T-helper 1 cell treated with Interleukin-12 subunit alpha and Interleukin-12 subunit beta and Interleukin-4 antibody, amounts not matched to agents 30 ng/mL and 1 ng/mL, for 36 hours (primary cell): ENCODE measurements around the gene MRS2. TPM values are rescaled to one million over a fixed set of nuclear protein-coding genes. Genes with fewer than 3 reads are reported as not detected.

ENCODE experiments used
- intact Hi-C: fragments of 100-400 bp; cut with micrococcal nuclease; formaldehyde crosslinking; loops from one replicate; pipeline ENCODE4 v1.15.1; 2024
- total RNA-seq: library from RNA; stranded (reverse); gene quantifications from 2 replicates; pipeline ENCODE4 v1.2.3, GENCODE V29; 2022

Gene MRS2
- total RNA-seq, 1 donor from 2014 or later = 23.4 TPM

DNA sequence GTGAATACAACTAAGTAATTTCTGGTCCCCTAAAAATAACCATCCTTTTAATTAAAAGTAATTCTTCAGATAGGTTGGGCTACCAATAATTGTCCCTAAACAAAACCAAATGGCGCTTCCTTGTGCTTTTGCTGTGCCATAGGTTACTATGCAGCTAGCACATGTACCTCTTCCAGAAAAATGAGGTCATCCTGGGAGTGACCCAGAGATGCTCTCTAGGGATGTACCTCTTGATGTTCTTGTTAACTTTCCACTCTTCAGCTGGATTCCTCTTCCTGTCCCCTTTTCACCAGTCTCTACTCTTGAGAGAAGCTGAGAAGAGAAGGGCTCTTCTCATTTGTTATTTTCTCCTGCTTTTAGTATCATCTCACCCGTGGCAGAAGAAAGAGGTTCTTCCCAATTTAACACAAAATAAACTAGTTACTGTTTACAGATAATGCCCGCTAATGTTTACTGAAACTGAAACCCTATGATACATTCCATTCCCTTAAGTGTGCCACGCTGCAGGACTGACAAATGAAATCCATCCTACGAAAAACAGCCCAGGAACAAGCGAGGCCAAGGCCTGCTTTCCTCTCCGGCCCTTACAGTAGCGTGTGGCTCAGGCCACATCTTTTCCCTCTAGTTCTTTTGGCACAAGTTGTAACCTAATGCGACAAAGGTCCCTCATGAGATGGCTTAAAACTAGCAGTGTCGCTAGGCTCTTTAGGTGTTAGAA lies 24.2 kb downstream of the MRS2 start:
- intact Hi-C loops = no loop called here

DNA sequence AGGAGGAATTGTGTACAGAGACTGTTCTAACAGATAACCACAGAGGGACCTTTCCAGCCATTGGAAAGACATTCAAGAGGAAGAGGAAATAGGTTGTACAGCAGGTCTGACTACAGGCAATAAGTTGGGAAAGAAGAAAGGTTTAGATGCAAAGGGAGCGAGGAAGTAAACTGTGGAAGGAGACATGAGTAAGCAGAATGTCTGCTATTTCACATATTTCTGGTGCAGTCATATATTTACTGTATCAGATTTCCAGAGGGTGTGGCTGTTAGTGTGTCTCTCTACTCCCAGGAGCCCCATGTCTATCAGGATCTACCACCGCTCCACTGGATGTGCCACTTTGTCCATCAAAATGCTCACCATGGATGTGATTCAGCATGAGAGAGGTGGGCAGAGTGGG lies 25.9 kb downstream of the MRS2 start:
- intact Hi-C loops = no loop called here

- intact Hi-C loops = no loop called here
These were observed 26.4 kb downstream of the MRS2 start for GRCh38 chr6:24429146-24429545.

- intact Hi-C loops = loop anchor here (2.0 kb wide), 4 partner anchors 27 to 337 kb away; partner anchors contain the start of gene MRS2
These were observed 27.4 kb downstream of the MRS2 start for GRCh38 chr6:24430086-24430485.

GRCh38 chr6:24431045-24431451 lies 28.3 kb downstream of the MRS2 start:
- intact Hi-C loops = loop anchor here (1.0 to 2.0 kb wide), 6 partner anchors 28 to 336 kb away; partner anchors contain the start of genes ALDH5A1 and MRS2

DNA sequence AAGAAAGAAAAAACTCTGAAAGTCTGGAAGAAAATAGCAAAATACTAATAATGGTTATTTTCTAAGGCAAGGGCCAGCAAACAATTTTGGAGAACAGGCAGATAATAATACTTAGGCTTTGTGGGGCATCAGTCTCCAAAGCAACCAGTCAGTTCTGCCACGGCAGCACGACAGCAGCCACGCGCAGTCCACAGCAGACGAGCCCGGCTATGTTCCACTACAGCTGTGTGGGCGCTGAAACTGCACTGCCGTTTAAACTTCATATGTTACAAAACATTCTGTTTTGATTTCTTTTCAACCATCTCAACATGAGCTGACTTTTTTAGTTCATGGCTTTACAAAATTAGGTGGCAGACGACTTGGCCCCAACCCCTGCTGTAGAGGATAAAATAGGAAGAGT lies 29.9 kb downstream of the MRS2 start:
- intact Hi-C loops = no loop called here

GRCh38 chr6:24436979-24437378 lies 34.2 kb downstream of the MRS2 start:
- intact Hi-C loops = no loop called here

- intact Hi-C loops = no loop called here
These were observed 37.3 kb downstream of the MRS2 start for GRCh38 chr6:24439858-24440539.

DNA sequence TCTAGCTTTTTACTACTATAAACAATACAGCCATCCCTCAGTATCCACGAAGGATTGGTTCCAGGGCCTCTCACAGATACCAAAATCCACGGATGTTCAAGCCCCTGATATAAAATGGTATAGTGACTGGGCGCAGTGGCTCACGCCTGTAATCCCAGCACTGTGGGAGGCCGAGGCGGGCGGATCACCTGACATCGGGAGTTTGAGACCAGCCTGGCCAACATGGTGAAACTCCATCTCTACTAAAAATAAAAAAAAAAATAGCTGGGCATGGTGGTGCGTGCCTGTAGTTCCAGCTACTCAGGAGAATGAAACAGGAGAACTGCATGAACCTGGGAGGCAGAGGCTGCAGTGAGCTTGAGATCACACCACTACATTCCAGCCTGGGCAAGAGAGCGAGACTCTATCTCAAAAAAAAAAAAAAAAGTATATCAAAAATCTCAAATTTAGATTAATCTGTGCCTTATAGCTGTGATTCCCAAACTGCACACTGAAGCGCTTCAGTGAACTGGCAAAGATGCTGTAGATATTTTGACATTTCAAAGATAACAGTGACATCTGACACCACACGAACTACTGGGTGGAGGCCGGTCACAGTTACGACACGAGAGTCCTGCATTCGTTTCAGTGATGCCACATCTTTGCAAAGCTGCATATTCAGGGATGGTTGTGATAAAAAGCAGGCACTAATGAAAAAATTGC lies 38.3 kb downstream of the MRS2 start:
- intact Hi-C loops = no loop called here

GRCh38 chr6:24441599-24441904 lies 38.8 kb downstream of the MRS2 start:
- intact Hi-C loops = no loop called here

- intact Hi-C loops = no loop called here
These were observed 41.9 kb downstream of the MRS2 start for GRCh38 chr6:24444588-24444987.

GRCh38 chr6:24445704-24446103 lies 43.0 kb downstream of the MRS2 start:
- intact Hi-C loops = no loop called here

DNA sequence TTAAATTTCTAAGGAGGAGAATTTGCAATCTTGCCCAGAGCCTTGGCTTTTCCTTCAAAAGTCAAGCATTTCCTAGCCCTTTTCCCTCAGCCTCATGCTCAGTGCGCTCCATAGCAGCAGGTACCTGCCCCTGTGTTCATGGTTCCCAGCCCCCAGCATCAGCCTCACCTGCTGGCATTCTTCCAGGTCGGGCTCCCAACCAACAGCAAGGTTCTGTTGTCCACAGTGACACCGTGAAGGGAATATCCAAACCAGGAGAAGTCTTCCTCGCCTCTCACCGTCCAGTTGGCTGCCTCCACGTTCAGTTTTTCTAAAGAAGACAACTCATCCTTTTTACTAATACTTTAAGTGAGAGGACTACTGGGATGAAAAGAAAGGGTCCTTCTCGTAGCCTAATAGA lies 43.9 kb downstream of the MRS2 start:
- intact Hi-C loops = no loop called here

- intact Hi-C loops = no loop called here
These were observed 45.7 kb downstream of the MRS2 start for GRCh38 chr6:24448396-24448795.

- intact Hi-C loops = no loop called here
These were observed 46.2 kb downstream of the MRS2 start for GRCh38 chr6:24448828-24449525.

DNA sequence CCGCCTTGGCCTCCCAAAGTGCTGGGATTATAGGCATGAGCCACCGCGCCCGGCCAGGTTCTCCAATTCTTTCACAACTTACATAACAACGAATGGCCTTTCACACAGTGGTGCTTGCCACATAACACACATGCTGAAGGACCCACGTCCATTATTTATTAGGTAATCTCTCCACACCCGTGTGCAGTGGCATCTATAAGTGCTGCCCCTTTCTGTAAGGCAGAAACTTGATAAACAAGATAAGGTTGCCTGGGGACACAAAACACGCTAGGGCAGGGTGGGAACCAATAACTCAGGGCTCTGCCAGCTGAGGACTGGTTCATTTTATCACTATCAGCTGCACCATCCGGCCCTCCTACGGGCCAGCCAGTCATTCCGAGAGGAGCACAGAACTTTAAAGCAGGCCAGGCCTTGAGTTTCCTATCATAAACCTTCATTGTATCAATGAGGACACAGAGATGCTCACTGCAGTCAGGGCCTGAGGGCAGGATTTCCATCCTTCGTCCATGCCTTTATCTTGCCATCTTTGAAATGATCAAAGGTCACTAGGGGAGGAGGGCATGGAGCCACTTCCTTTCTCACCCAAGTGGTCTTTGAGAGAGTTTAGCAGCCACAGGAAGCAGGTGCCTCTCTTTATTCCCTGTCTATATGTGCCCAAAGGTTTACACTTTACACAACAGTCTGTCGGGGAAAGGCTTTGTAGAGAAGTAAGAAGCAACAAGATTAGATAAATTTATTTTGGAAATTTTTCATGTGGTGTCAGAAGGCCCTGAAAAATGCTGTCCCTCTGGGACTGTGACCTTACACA lies 49.0 kb downstream of the MRS2 start:
- intact Hi-C loops = no loop called here

DNA sequence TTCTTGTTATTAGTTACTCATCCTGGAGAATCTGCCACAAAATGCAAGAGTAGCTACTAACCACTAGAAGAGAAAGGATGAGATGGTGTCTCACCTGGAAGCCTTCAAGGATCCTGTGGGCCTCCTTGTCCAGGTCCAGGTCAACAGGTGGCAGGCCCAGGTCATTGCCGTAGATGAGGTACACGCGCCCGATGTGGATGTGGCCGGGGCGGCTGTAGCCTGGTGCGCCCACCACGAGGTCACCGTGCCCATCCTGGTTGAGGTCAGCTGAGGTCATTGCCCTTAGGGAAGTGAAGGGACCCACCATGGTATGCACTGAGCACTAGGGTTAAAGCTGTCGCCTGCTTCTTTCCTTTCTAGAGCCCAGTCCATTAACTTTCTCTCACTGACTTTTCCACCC lies 51.2 kb downstream of the MRS2 start:
- intact Hi-C loops = no loop called here

DNA sequence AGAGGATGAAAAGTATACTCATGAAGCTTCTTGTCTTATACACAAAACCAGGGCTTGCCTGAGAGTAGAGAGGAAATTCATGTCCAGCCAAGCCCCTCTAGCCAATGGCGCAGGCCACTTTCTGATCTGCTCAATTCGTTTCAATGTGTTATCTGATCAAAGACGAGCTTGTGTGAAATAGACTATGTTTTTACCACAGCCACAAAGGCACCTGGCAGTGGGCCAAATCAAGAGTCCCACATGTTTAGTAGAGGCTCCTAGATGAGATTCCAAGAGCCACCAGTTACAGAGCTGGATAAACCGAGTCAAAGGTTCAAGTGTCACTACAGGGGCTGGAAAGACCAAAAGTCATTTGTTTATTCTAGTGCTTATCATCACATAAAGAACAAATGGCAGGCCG lies 51.7 kb downstream of the MRS2 start:
- intact Hi-C loops = no loop called here

- intact Hi-C loops = no loop called here
These were observed 52.3 kb downstream of the MRS2 start for GRCh38 chr6:24455061-24455460.

GRCh38 chr6:24458134-24458533 lies 55.4 kb downstream of the MRS2 start:
- intact Hi-C loops = no loop called here

DNA sequence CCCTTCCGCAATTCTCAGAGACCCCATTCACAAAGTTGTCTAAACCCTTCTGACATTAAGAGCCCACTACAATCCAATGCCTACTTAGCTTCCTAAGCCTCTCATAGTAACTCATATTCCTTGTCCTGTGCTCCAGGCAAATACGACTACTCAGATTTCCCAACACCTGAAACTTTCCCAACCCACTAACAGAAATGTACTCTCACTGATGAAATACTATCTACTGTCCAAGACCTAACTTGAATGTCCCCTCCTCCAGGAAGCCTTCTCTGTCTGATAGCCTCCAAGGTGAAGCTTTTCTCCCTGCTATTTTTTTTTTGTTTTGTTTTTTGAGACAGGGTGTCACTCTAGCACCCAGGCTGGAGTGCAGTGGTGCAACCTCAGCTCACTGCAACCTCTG lies 56.2 kb downstream of the MRS2 start:
- intact Hi-C loops = no loop called here
